Ovary (tissue), 9 donors: ENCODE results near the gene FGGY. TPM values are rescaled to one million over a fixed set of nuclear protein-coding genes. Genes with fewer than 3 reads are reported as not detected.

Source experiments
- DNase-seq, 5 donors: peaks; one replicate each; pipeline ENCODE4 v3.0.0-alpha.2; 2019 to 2020
- H3K27ac ChIP-seq, 2 donors: fragments of 200-600 bp; one replicate each; pipeline versions ENCODE4 v1.5.1 to v1.8.0; 2019 to 2022
- H3K27me3 ChIP-seq: fragments of 200-600 bp; one replicate; pipeline ENCODE4 v1.8.0; 2022
- H3K36me3 ChIP-seq: fragments of 200-600 bp; sonication (generic); one replicate; pipeline ENCODE4 v1.5.1; 2019
- H3K4me1 ChIP-seq: one replicate; pipeline ENCODE4 v1.8.1; 2013; ENCODE audit warnings: mild to moderate bottlenecking, moderate library complexity; ENCODE audit not compliant: insufficient read depth
- H3K4me3 ChIP-seq: fragments of 200-600 bp; sonication (generic); one replicate; pipeline ENCODE4 v1.5.1; 2017
- H3K9me3 ChIP-seq, 2 donors: fragments of 200-600 bp in 1 of 2; sonication (generic) in 1 of 2; one replicate each; pipeline versions ENCODE4 v1.5.1 to v1.8.1; 2013 to 2019; ENCODE audit warnings: mild to moderate bottlenecking in 1 of 2, moderate library complexity in 1 of 2
- EP300 ChIP-seq: sonication (generic); formaldehyde crosslinking; IDR thresholded peaks from one replicate; pipeline ENCODE4 v1.6.1; 2017; ENCODE audit warnings: antibody characterized with exemption
- POLR2A ChIP-seq: fragments of 450-650 bp; IDR thresholded peaks from one replicate; pipeline ENCODE4 v1.6.1; 2017; ENCODE audit warnings: antibody characterized with exemption, mild to moderate bottlenecking, moderate library complexity
- WGBS, 3 donors: extraction: QIAGEN DNeasy Blood & Tissue Kit in 1 of 3; methylation state at CpG; one replicate each; pipeline versions ENCODE4 v1.1.5 to v1.1.7; 2013 to 2017; 5-methylcytosine and 5-hydroxymethylcytosine counted together
- intact Hi-C, 4 donors: fragments of 100-400 bp; cut with DNase I; formaldehyde crosslinking; loops; one replicate each; pipeline versions ENCODE4 v1.11.0 to v1.15.1; 2022 to 2023
- polyA plus RNA-seq, 2 donors: library from polyadenylated mRNA; stranded (reverse); fragments of 200-250 nt in 1 of 2; fragments of 350-450 nt in 1 of 2; fragmentation: Illumina TruSeq in 1 of 2; extraction: RNeasy Lipid Tissue Mini Kit (QIAGEN cat#74804) in 1 of 2; gene quantifications; one replicate each; pipeline ENCODE4 v1.2.3, GENCODE V29; 2013 to 2014
- total RNA-seq, 7 donors: library from RNA; depleted of rRNA in 2 of 7; stranded (reverse); fragments of >200 nt in 2 of 7; fragmentation: NEBNext Ultra II Directional in 3 of 7; extraction: Animal tissue kit (Norgen Biotek cat#: 25700) in 3 of 7; gene quantifications; one replicate each; pipeline versions ENCODE4 v1.1.0 to v1.2.4, GENCODE V29; 2016 to 2023
- TF ChIP-seq, protein P1 (sequence below), 3 donors: fragments of 450-650 bp in 2 of 3; fragments of 200-600 bp in 1 of 3; IDR thresholded peaks; one replicate each; pipeline versions ENCODE4 v1.5.1 to v1.8.0; 2016 to 2022; ENCODE audit warnings: antibody characterized with exemption in 3 of 3, mild to moderate bottlenecking in 1 of 3
- donor health status: DM: no; HTN: no; CAD: no; lungs with moderate emphysema.
- donor health status: DM: no; HTN: no; CAD: no.
- donor health status: Bipolar disorder and iron deficiency.
- donor health status: DM: yes; HTN: yes; CAD: no.
- donor health status: DM: no; HTN: no; CAD: no.
- donor health status: DM: yes; HTN: yes; CAD: no.

Gene FGGY
- total and polyA plus RNA-seq, 9 donors = 7.9 to 62.0 (median 44.7) TPM

DNA sequence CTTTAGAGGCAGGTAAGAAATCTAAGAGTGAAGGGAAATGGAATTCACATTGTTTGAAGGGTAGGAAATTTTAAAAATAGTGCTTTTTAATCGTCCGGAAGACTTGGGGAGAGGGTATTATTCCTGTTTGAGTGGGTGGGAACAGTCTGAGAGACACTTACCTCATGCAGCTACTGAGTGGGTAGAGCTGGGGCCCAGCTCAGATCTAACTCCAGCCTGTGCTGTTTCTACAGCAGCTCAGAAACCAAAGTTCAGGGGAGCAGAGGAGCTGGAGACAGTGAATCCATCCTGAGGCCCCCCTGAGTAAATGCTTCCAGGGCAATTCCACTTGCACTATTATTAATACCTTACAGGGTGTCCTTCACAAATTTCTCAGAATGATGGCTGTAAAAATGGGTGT lies 63.8 kb downstream of the FGGY start:
- no peak overlapping the region for H3K4me3 ChIP-seq
- no peaks in the 10 kb centered on the region for H3K36me3 ChIP-seq
- TF ChIP-seq, protein P1, sequence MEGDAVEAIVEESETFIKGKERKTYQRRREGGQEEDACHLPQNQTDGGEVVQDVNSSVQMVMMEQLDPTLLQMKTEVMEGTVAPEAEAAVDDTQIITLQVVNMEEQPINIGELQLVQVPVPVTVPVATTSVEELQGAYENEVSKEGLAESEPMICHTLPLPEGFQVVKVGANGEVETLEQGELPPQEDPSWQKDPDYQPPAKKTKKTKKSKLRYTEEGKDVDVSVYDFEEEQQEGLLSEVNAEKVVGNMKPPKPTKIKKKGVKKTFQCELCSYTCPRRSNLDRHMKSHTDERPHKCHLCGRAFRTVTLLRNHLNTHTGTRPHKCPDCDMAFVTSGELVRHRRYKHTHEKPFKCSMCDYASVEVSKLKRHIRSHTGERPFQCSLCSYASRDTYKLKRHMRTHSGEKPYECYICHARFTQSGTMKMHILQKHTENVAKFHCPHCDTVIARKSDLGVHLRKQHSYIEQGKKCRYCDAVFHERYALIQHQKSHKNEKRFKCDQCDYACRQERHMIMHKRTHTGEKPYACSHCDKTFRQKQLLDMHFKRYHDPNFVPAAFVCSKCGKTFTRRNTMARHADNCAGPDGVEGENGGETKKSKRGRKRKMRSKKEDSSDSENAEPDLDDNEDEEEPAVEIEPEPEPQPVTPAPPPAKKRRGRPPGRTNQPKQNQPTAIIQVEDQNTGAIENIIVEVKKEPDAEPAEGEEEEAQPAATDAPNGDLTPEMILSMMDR (IDR thresholded peaks at IDR 0.05) = no peak
- TF ChIP-seq EP300 (no peak), POLR2A (no peak)
- H3K4me1 ChIP-seq = peaks cover 6% of the 10 kb centered on the region
- H3K9me3 ChIP-seq = no peaks in the 10 kb centered on the region
- H3K27me3 ChIP-seq = no peaks in the 10 kb centered on the region
- no peak overlapping the region for H3K27ac ChIP-seq
- WGBS, 3 donors = 45 to 72% (median 71%) methylated on average over 2 of the region's 2 CpGs
- DNase-seq = no peak
- intact Hi-C loops = no loop called here

GRCh38 chr1:59361766-59362165 lies 64.9 kb downstream of the FGGY start:
- TF ChIP-seq POLR2A = no peak
- Histone ChIP-seq H3K27me3 (no peaks in the 10 kb centered on the region), H3K4me3 (no peak overlapping the region), H3K27ac (no peak overlapping the region), H3K4me1 (peaks cover 6% of the 10 kb centered on the region), H3K36me3 (no peaks in the 10 kb centered on the region), H3K9me3 (no peaks in the 10 kb centered on the region)
- intact Hi-C loops = no loop called here
- 93 to 96% (median 95%) methylated on average over 8 of the region's 8 CpGs for WGBS, 3 donors
- DNase-seq = no peak

DNA sequence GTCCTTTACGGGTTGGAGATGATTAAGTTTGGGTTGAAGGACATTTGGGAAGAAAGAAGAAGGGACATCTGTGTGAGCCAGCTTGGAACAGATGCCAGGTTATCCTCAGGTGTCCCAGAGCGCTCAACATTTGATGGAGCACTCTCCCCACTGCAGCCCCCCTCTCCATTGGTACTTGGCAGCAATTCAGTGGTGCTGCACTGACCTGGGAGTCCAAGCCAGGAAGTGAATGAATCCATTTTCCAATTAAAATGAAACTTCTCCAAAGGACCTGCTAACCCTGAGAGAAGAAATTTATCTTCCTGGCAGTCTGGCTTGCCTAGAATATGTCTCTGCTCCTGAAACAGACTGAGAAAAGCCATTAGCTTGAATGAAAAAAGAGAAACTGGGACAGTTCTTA lies 67.1 kb downstream of the FGGY start:
- TF ChIP-seq, protein P1 (IDR thresholded peaks at IDR 0.05) = no peak
- TF ChIP-seq POLR2A (no peak), EP300 (no peak)
- Histone ChIP-seq H3K27ac (no peak overlapping the region), H3K27me3 (no peaks in the 10 kb centered on the region), H3K4me1 (peaks cover 18% of the 10 kb centered on the region), H3K4me3 (no peak overlapping the region), H3K36me3 (no peaks in the 10 kb centered on the region), H3K9me3 (no peaks in the 10 kb centered on the region)
- WGBS, 3 donors = 89 to 100% (median 98%) methylated on average over 2 of the region's 2 CpGs
- no peak for DNase-seq
- intact Hi-C loops = no loop called here

- H3K27me3 ChIP-seq = no peaks in the 10 kb centered on the region
- WGBS, 3 donors = 65 to 70% (median 67%) methylated on average over 5 of the region's 5 CpGs
- DNase-seq = no peak
- no peak overlapping the region for H3K4me3 ChIP-seq
- H3K4me1 ChIP-seq = peaks cover 13% of the 10 kb centered on the region
- intact Hi-C loops = no loop called here
- TF ChIP-seq POLR2A = no peak
- TF ChIP-seq, protein P1 (IDR thresholded peaks at IDR 0.05) = no peak
- TF ChIP-seq EP300 = no peak
- no peaks in the 10 kb centered on the region for H3K9me3 ChIP-seq
- H3K27ac ChIP-seq = peak overlapping the region in 1 of 2 donors; percentile 69
- H3K36me3 ChIP-seq = no peaks in the 10 kb centered on the region
Observed at GRCh38 chr1:59366346-59366745, 69.5 kb downstream of the FGGY start.

DNA sequence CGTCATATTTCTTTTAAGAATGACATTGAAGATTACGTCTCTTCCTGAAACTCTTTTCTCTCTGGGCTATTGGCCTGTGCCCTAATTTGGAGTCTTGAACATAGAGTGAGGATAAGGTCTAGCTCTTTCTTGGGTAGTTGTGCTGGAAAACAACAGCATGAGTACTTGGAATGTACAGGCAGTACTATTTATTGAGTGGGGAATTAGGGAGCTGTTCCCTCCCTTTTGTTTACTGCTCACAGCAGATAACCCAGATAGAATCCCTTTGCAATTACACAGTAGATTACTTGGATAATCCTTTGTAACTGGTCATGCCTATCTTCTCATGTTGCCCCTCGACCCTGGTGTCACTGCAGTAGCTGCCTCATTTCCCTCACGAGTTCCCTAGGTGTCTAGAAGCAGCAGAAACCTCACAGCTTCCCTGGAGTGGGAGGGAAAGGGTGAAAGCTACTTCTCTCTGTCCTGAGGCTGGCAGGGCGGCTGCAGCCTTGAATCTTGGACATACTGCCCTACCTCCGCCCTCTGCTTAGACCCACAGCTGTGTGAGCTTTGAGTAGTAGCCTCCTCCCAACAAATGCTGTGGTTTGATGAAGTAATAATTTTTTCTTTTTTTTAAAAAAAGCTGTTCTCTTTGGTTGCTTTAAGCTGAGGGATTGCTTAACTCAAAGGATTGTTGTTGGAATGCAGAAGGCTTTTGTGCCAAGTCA lies 70.6 kb downstream of the FGGY start:
- WGBS, 3 donors = 9 to 13% (median 11%) methylated on average over 6 of the region's 6 CpGs

More for the DNA sequence above, 70.6 kb downstream of the FGGY start:
- Histone ChIP-seq H3K36me3 (no peaks in the 10 kb centered on the region), H3K4me3 (no peak overlapping the region), H3K27ac (peak overlapping the region; percentile 35 to 69), H3K9me3 (no peaks in the 10 kb centered on the region), H3K27me3 (no peaks in the 10 kb centered on the region), H3K4me1 (peaks cover 12% of the 10 kb centered on the region)
- peak; percentile 74 to 84 (median 79) for DNase-seq
- intact Hi-C loops = no loop called here
- TF ChIP-seq EP300 (no peak), POLR2A (peak; percentile 27)
